ENCODE measurements around the gene INO80. TPM values are rescaled to one million over a fixed set of nuclear protein-coding genes. Genes with fewer than 3 reads are reported as not detected.

The INO80 gene
- total and polyA plus RNA-seq, 2 donors (not counting 1 experiment from before 2014, with no cell fraction given): 16.3 to 55.7 TPM

GRCh38 chr15:40934457-40934856 is 181.6 kb downstream of the INO80 start:
- no peak for DNase-seq
- H3K4me1 Mint-ChIP-seq: peaks cover 19% of the 10 kb centered on the region
- H3K36me3 ChIP-seq (replicated peaks in 1 of 2; ENCODE audit: control extremely low read depth in 1 of 2, control insufficient read depth in 1 of 2, extremely low read depth in 1 of 2, insufficient read depth in 2 of 2, low read length in 1 of 2): no peaks in the 10 kb centered on the region
- no peak overlapping the region for H3K9ac ChIP-seq (ENCODE audit: low read length)
- no peak for ATAC-seq (ENCODE audit: low read depth)
- no peak overlapping the region for H3K4me3 ChIP-seq (ENCODE audit: control extremely low read depth in 1 of 5, extremely low read depth in 1 of 5, insufficient read depth in 1 of 5, low read depth in 2 of 5, low read length in 4 of 5)
- peaks cover 36% of the 10 kb centered on the region for H3K27me3 Mint-ChIP-seq
- no peak overlapping the region for H3K4me3 Mint-ChIP-seq
- H3K4me2 ChIP-seq (replicated peaks; ENCODE audit: low read depth, low read length, poor library complexity, severe bottlenecking): no peak overlapping the region
- intact Hi-C loops (cut with micrococcal nuclease): no loop called here
- no peak overlapping the region for H2AFZ ChIP-seq (ENCODE audit: insufficient read depth, low read depth, low read length, poor library complexity, severe bottlenecking)
- TF ChIP-seq, protein P1, sequence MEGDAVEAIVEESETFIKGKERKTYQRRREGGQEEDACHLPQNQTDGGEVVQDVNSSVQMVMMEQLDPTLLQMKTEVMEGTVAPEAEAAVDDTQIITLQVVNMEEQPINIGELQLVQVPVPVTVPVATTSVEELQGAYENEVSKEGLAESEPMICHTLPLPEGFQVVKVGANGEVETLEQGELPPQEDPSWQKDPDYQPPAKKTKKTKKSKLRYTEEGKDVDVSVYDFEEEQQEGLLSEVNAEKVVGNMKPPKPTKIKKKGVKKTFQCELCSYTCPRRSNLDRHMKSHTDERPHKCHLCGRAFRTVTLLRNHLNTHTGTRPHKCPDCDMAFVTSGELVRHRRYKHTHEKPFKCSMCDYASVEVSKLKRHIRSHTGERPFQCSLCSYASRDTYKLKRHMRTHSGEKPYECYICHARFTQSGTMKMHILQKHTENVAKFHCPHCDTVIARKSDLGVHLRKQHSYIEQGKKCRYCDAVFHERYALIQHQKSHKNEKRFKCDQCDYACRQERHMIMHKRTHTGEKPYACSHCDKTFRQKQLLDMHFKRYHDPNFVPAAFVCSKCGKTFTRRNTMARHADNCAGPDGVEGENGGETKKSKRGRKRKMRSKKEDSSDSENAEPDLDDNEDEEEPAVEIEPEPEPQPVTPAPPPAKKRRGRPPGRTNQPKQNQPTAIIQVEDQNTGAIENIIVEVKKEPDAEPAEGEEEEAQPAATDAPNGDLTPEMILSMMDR (IDR thresholded peaks at IDR 0.05): no peak
- TF ChIP-seq EZH2 (IDR thresholded peaks at IDR 0.05; ENCODE audit: borderline replicate concordance, insufficient read depth, low read depth, low read length, poor library complexity, severe bottlenecking): no peak
- POLR2A ChIA-PET: interaction anchor here (1.5 kb wide), 1 partner anchor 18 kb away, joined by 3 read pairs; the partner anchor contains the start of gene CHAC1
- CTCF ChIA-PET: no interaction called here
- H3K79me2 ChIP-seq (ENCODE audit: control insufficient read depth, insufficient read depth, low read length): no peaks in the 10 kb centered on the region
- H3K27ac Mint-ChIP-seq: no peak overlapping the region
- WGBS (ENCODE audit: insufficient coverage): 87% methylated on average over 6 of the region's 6 CpGs
- H3K27me3 ChIP-seq (replicated peaks in 1 of 4; ENCODE audit: control extremely low read depth in 1 of 4, control insufficient read depth in 3 of 4, insufficient read depth in 4 of 4, low read length in 3 of 4): peaks cover 0 to 38% (median 22%) of the 10 kb centered on the region in 4 experiments
- peaks cover 15 to 26% of the 10 kb centered on the region in 2 donors for H3K4me1 ChIP-seq (ENCODE audit: control insufficient read depth in 2 of 2, insufficient read depth in 2 of 2, low read length in 2 of 2)
- no peaks in the 10 kb centered on the region for H3K9me3 Mint-ChIP-seq (ENCODE audit: insufficient read depth)
- no peak overlapping the region for H3K27ac ChIP-seq (ENCODE audit: low read length in 2 of 2)
- H4K20me1 ChIP-seq (ENCODE audit: control insufficient read depth, insufficient read depth, low read length, poor library complexity, severe bottlenecking): peaks cover 8% of the 10 kb centered on the region
- H3K9me3 ChIP-seq (ENCODE audit: control extremely low read depth in 1 of 3, control insufficient read depth in 2 of 3, insufficient read depth in 1 of 3, low read length in 2 of 3): peaks cover 0 to 7% (median 0%) of the 10 kb centered on the region in 3 donors

DNA sequence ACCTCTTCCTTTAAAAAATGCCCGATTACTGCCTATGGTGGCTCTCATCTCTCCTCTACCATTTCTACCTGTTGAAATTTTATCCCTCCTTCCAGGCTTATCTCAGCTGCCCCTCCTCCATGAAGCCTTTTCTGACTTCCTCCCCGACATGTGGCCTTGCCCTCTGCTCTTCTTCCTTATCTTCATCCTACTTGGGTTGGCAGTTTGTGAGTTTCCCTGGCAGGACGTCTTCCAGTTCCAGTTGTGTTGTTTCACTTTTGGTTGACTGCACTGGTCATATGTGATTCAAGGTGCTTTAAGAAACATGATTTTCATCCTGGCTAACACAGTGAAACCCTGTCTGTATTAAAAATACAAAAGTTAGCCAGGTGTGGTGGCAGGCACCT is 182.6 kb downstream of the INO80 start:
- no peak overlapping the region for H2AFZ ChIP-seq (ENCODE audit: insufficient read depth, low read depth, low read length, poor library complexity, severe bottlenecking)
- Mint-ChIP-seq H3K27ac (no peak overlapping the region), H3K9me3 (ENCODE audit: insufficient read depth) (no peaks in the 10 kb centered on the region), H3K4me1 (peaks cover 28% of the 10 kb centered on the region), H3K4me3 (no peak overlapping the region), H3K27me3 (peaks cover 44% of the 10 kb centered on the region)
- POLR2A ChIA-PET: interaction anchor here (1.5 kb wide), 1 partner anchor 19 kb away, joined by 3 read pairs; the partner anchor contains the start of gene CHAC1
- no peaks in the 10 kb centered on the region for H3K79me2 ChIP-seq (ENCODE audit: control insufficient read depth, insufficient read depth, low read length)
- peaks cover 13% of the 10 kb centered on the region for H4K20me1 ChIP-seq (ENCODE audit: control insufficient read depth, insufficient read depth, low read length, poor library complexity, severe bottlenecking)
- H3K4me3 ChIP-seq (ENCODE audit: control extremely low read depth in 1 of 5, extremely low read depth in 1 of 5, insufficient read depth in 1 of 5, low read depth in 2 of 5, low read length in 4 of 5): no peak overlapping the region
- ATAC-seq (ENCODE audit: low read depth): no peak
- CTCF ChIA-PET: interaction anchor here (7.7 kb wide), 1 partner anchor 8 kb away, joined by 67 read pairs; no protein-coding TSS in a partner anchor
- H3K9me3 ChIP-seq (ENCODE audit: control extremely low read depth in 1 of 3, control insufficient read depth in 2 of 3, insufficient read depth in 1 of 3, low read length in 2 of 3): peaks cover 0 to 10% (median 0%) of the 10 kb centered on the region in 3 donors
- 100% methylated on average over 1 of the region's 3 CpGs for WGBS (ENCODE audit: insufficient coverage)
- intact Hi-C loops (cut with micrococcal nuclease): no loop called here
- no peak for DNase-seq
- TF ChIP-seq EZH2 (IDR thresholded peaks at IDR 0.05; ENCODE audit: borderline replicate concordance, insufficient read depth, low read depth, low read length, poor library complexity, severe bottlenecking): no peak
- TF ChIP-seq, protein P1 (IDR thresholded peaks at IDR 0.05): no peak
- no peaks in the 10 kb centered on the region for H3K36me3 ChIP-seq (replicated peaks in 1 of 2; ENCODE audit: control extremely low read depth in 1 of 2, control insufficient read depth in 1 of 2, extremely low read depth in 1 of 2, insufficient read depth in 2 of 2, low read length in 1 of 2)
- H3K9ac ChIP-seq (ENCODE audit: low read length): no peak overlapping the region
- no peak overlapping the region for H3K27ac ChIP-seq (ENCODE audit: low read length in 2 of 2)
- no peak overlapping the region for H3K4me2 ChIP-seq (replicated peaks; ENCODE audit: low read depth, low read length, poor library complexity, severe bottlenecking)
- H3K27me3 ChIP-seq (replicated peaks in 1 of 4; ENCODE audit: control extremely low read depth in 1 of 4, control insufficient read depth in 3 of 4, insufficient read depth in 4 of 4, low read length in 3 of 4): peaks cover 0 to 48% (median 27%) of the 10 kb centered on the region in 4 experiments
- peaks cover 25 to 33% of the 10 kb centered on the region in 2 donors for H3K4me1 ChIP-seq (ENCODE audit: control insufficient read depth in 2 of 2, insufficient read depth in 2 of 2, low read length in 2 of 2)

Measured in B cell (primary cell).